ENCODE results near the gene SOAT2.

The SOAT2 gene

GRCh38 chr12:53077030-53077429 is 26.3 kb upstream of the SOAT2 start:
- no peak overlapping the region for H2AFZ ChIP-seq (ENCODE audit: low read length)
- peaks cover 10% of the 10 kb centered on the region; the same call in 1 of the 2 replicates for H3K4me1 ChIP-seq (ENCODE audit: low read length)
- H4K20me1 ChIP-seq (ENCODE audit: insufficient read depth, low read length): no peaks in the 10 kb centered on the region
- H3K36me3 ChIP-seq (replicated peaks; ENCODE audit: insufficient read depth, low read length): peaks cover 4% of the 10 kb centered on the region; the same call in 1 of the 2 replicates
- no peak overlapping the region for H3K27ac ChIP-seq (ENCODE audit: low read length)
- H3K79me2 ChIP-seq (ENCODE audit: low read length): peaks cover 32% of the 10 kb centered on the region
- H3K9ac ChIP-seq (ENCODE audit: low read length): no peak overlapping the region
- no peaks in the 10 kb centered on the region for H3K9me3 ChIP-seq (replicated peaks; ENCODE audit: insufficient read depth, low read length)
- H3K27me3 ChIP-seq (replicated peaks; ENCODE audit: insufficient read depth, low read length): no peaks in the 10 kb centered on the region
- H3K4me3 ChIP-seq (ENCODE audit: low read length): no peak overlapping the region
- no peak overlapping the region for H3K4me2 ChIP-seq (ENCODE audit: low read depth, low read length)
- no peaks in the 10 kb centered on the region for H3K9me2 ChIP-seq (replicated peaks; ENCODE audit: insufficient read depth, low read length)
- DNase-seq: no peak
- H3F3A ChIP-seq (ENCODE audit: insufficient read depth, low read length): peaks cover 10% of the 10 kb centered on the region; the same call in 1 of the 2 replicates
- TF ChIP-seq EZH2phosphoT487 (IDR thresholded peaks at IDR 0.05; ENCODE audit: low read length): no peak
- no peak for TF ChIP-seq EZH2 (optimal IDR thresholded peaks at IDR 0.05; ENCODE audit: low read depth, low read length)
- TF ChIP-seq CTCF (IDR thresholded peaks at IDR 0.05; ENCODE audit: low read length): no peak

GRCh38 chr12:53078425-53079225 is 24.7 kb upstream of the SOAT2 start:
- H4K20me1 ChIP-seq (ENCODE audit: insufficient read depth, low read length): no peaks in the 10 kb centered on the region
- peak overlapping the region; percentile 91 for H3K4me3 ChIP-seq (ENCODE audit: low read length)
- H3K36me3 ChIP-seq (replicated peaks; ENCODE audit: insufficient read depth, low read length): peaks cover 4% of the 10 kb centered on the region; the same call in 1 of the 2 replicates
- no peaks in the 10 kb centered on the region for H3K27me3 ChIP-seq (replicated peaks; ENCODE audit: insufficient read depth, low read length)
- peak; percentile 70 for DNase-seq
- no peaks in the 10 kb centered on the region for H3K9me3 ChIP-seq (replicated peaks; ENCODE audit: insufficient read depth, low read length)
- peaks cover 10% of the 10 kb centered on the region; the same call in 1 of the 2 replicates for H3F3A ChIP-seq (ENCODE audit: insufficient read depth, low read length)
- peak overlapping the region; percentile 89 for H2AFZ ChIP-seq (ENCODE audit: low read length)
- peaks cover 10% of the 10 kb centered on the region; the same call in 1 of the 2 replicates for H3K4me1 ChIP-seq (ENCODE audit: low read length)
- TF ChIP-seq EZH2phosphoT487 (IDR thresholded peaks at IDR 0.05; ENCODE audit: low read length) (no peak), EZH2 (optimal IDR thresholded peaks at IDR 0.05; ENCODE audit: low read depth, low read length) (no peak), CTCF (IDR thresholded peaks at IDR 0.05; ENCODE audit: low read length) (peak; percentile 14; the same call in 1 of the 2 replicates)
- H3K9ac ChIP-seq (ENCODE audit: low read length): peak overlapping the region; percentile 87
- H3K9me2 ChIP-seq (replicated peaks; ENCODE audit: insufficient read depth, low read length): no peaks in the 10 kb centered on the region
- peak overlapping the region; percentile 95 for H3K4me2 ChIP-seq (ENCODE audit: low read depth, low read length)
- peaks cover 32% of the 10 kb centered on the region for H3K79me2 ChIP-seq (ENCODE audit: low read length)
- H3K27ac ChIP-seq (ENCODE audit: low read length): peak overlapping the region; percentile 68; the same call in 1 of the 2 replicates

DNA sequence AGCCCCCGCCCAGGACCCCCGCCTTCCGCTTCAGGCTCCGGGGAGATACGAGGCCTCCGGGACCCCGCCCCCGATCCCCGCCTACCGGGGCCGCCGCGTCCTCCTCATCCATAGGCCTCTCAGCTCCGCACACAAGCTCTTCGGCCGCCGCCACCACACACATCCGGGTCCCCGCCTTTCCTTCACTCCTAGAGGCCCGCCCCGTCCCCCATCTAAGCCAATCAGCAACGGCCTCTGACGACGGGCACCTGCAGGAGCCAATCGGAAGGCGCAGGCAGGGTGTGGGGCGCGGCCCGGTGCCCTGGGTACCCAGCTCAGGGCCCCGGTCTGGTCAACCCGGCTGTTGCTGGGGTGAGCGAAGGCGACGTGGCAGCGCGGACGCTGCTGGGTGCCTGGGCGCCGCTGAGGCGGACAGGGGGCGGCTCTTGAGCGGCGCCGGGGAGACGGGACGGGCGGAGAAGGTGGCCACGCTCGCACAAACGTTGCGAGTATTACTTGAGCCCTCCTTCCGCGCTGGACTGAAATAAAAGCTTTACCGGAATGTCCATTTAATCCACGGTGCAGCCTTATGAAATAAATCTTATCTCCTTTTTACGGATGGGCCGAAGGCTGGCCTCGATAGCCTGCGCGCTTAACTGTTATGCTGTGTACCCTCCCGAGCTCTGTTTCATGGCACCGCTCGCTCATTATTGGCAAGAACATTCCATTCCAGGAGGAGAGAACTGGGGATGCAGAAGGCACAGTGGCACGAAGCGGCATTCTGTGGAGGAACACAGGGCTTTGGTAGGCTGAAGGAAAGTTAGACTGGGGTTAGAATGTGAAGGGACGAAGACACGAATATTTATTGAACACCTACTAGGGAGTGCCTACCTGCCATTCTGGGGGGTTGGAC is 23.8 kb upstream of the SOAT2 start, which contains the start of gene SPRYD3:
Gene SPRYD3, minus strand, starts transcription at position 165 of the 892 bp plus-strand sequence. Its CDS starts 57 bp downstream, at position 108.
- Histone ChIP-seq H3K79me2 (ENCODE audit: low read length) (peaks cover 32% of the 10 kb centered on the region), H3K9ac (ENCODE audit: low read length) (peak within 1 kb of the TSS; percentile 87), H3K9me3 (replicated peaks; ENCODE audit: insufficient read depth, low read length) (no peaks in the 10 kb centered on the region), H3K27ac (ENCODE audit: low read length) (peak within 1 kb of the TSS; percentile 68; the same call in 1 of the 2 replicates), H3K4me3 (ENCODE audit: low read length) (peak within 1 kb of the TSS; percentile 91), H3F3A (ENCODE audit: insufficient read depth, low read length) (peaks cover 10% of the 10 kb centered on the region; the same call in 1 of the 2 replicates), H3K4me1 (ENCODE audit: low read length) (peaks cover 10% of the 10 kb centered on the region; the same call in 1 of the 2 replicates), H3K36me3 (replicated peaks; ENCODE audit: insufficient read depth, low read length) (peaks cover 4% of the 10 kb centered on the region; the same call in 1 of the 2 replicates), H3K27me3 (replicated peaks; ENCODE audit: insufficient read depth, low read length) (no peaks in the 10 kb centered on the region), H2AFZ (ENCODE audit: low read length) (peak within 1 kb of the TSS; percentile 99), H4K20me1 (ENCODE audit: insufficient read depth, low read length) (no peaks in the 10 kb centered on the region), H3K4me2 (ENCODE audit: low read depth, low read length) (peak within 1 kb of the TSS; percentile 97), H3K9me2 (replicated peaks; ENCODE audit: insufficient read depth, low read length) (no peaks in the 10 kb centered on the region)
- TF ChIP-seq EZH2phosphoT487 (IDR thresholded peaks at IDR 0.05; ENCODE audit: low read length) (no peak), CTCF (IDR thresholded peaks at IDR 0.05; ENCODE audit: low read length) (no peak), EZH2 (optimal IDR thresholded peaks at IDR 0.05; ENCODE audit: low read depth, low read length) (no peak)
- DNase-seq: peak; percentile 95
